Keratinocyte (primary cell): ENCODE results near the gene POMT2.

ENCODE experiments used
- CTCF ChIP-seq, 3 experiments: IDR thresholded peaks in 1 of 3; conservative IDR thresholded peaks in 1 of 3; optimal IDR thresholded peaks in 1 of 3; 2 replicates in 2 of 3; 3 replicates in 1 of 3; pipeline versions ENCODE3 to v1.5.1; 2011; ENCODE audit warnings: low read length in 3 of 3, mild to moderate bottlenecking in 3 of 3, moderate library complexity in 2 of 3, control low read depth in 1 of 3, inconsistent platforms in 1 of 3; ENCODE audit not compliant: insufficient read depth in 2 of 3; ENCODE audit errors: extremely low read depth in 1 of 3
- EZH2 ChIP-seq: IDR thresholded peaks from one replicate; pipeline ENCODE4 v1.6.1; 2012; ENCODE audit warnings: inconsistent platforms, mild to moderate bottlenecking, low read length, moderate library complexity

GRCh38 chr14:77327111-77327510 lies 6.4 kb upstream of the POMT2 start:
- TF ChIP-seq CTCF (optimal IDR thresholded peaks at IDR 0.05 in 1 of 3, IDR thresholded peaks at IDR 0.05 in 1 of 3, conservative IDR thresholded peaks at IDR 0.05 in 1 of 3; ENCODE audit: extremely low read depth in 1 of 3, insufficient read depth in 2 of 3, low read length in 3 of 3) (no peak), EZH2 (no peak)
